NCI-H69 (cell line): Measurements from ENCODE around the gene SWAP70.
A peak's percentile ranks its signal among the peaks of the same experiment; 100 is the strongest.

ENCODE experiments used
- DNase-seq: peaks from one replicate; lab custom pipeline; 2025; lab: John Stamatoyannopoulos, UW

SWAP70 gene

GRCh38 chr11:9776203-9776602 is 112.3 kb downstream of the SWAP70 start:
- no peak for DNase-seq

- DNase-seq, result no peak
These were observed 113.2 kb downstream of the SWAP70 start for GRCh38 chr11:9777066-9777465.

DNA sequence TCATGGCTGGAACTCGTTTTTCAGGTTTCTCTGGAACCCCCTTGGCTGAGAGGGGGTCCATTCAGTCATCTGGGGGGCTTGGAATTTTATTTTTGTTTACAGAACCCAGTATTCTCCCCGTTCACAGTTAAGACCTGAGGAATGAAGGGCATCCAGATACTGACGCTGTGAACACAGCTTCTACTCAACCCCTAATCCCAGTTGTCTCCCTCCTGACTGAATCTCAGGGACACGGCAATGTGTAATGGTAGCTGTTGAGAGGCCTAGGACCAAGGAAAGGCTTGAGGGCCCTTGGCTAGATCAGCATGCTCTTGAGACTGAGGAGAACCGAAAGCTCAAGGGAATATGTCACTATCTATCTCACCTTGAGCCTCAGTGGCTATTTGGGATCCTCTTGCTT is 113.6 kb downstream of the SWAP70 start:
- no peak for DNase-seq

- no peak for DNase-seq
These were observed 117.1 kb downstream of the SWAP70 start for GRCh38 chr11:9780929-9781328.

GRCh38 chr11:9783986-9784385 is 120.1 kb downstream of the SWAP70 start:
- no peak for DNase-seq

GRCh38 chr11:9784602-9785315 is 120.9 kb downstream of the SWAP70 start:
- DNase-seq, result no peak

- DNase-seq, result no peak
These were observed 123.4 kb downstream of the SWAP70 start for GRCh38 chr11:9787260-9787659.

GRCh38 chr11:9787981-9788521 is 124.2 kb downstream of the SWAP70 start:
- no peak for DNase-seq

DNA sequence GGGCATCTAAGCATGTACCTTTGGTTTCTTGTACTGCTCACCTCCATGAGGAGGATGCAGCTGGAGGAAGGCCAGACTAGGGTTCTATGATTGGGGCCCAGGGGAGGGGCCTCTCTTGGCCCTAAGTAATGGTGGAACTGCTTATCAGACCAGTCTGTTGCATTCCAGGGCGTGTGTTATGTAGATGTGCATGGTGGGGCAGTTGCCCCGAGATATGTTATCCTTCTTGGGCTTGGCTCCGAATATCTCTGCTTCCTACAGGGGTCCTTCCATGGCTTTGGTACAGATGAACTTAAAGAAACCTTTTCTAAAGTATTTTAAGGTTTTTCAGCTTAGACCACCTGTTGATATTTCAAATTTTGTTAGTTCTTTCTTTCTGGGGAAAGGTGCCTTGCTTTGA is 126.0 kb downstream of the SWAP70 start:
- no peak for DNase-seq

DNA sequence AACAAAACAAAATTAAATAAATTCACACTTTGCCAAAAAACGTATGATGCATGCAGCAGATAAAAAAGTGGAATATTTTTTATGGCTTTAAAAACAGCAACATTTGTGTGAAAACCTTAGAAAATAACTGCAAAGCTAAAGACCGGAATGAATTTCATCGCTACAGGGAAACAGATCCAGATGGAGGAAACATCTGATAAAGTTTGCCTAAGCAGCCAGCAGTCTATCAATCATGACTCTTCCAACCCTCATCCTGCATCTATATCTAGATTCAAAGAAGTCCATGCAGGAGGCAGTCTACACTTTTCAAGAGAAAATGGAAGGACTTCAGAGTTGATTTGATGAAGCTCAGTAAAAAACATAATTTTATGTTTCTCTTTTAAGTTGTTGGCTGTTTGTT is 126.8 kb downstream of the SWAP70 start:
- DNase-seq, result no peak

- DNase-seq, result no peak
These were observed 132.4 kb downstream of the SWAP70 start for GRCh38 chr11:9796266-9796665.

DNA sequence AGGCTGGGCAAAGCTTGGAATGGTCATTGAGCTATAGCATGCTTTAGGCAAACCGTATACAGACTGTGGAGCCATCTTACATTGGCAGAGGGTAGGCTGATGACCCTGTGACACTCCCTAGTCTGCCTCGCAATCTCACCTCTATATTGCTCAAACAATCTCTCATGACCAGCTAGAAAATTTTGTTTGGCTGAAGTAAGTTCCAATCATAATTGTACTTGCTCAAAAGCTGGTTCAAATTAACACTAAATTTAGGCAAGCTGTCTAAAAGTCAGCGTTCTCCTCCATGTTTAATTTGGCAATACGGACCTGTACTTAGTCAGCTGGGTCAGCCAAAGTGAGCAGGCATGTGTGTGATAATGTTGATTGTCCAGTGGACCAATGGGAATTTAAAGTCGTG is 133.0 kb downstream of the SWAP70 start:
- no peak for DNase-seq

DNA sequence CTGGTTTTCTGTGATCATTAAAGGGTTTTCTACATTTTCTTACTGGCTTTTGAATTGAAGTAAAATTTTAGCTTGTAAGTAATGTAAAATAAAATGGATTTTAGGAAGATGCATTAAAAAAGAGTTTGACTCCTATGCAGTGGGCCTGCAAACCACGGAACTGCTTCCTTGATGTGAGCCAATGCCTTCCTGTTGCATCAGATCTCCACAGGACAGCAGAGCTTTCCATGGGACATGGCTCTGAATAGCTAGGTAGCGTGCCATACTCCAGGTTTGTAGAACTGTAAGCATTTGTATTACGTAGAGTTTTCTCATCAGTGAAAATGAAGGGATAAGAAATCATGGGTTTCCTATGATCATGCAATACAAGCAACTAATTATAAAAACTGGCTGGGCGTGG is 133.4 kb downstream of the SWAP70 start:
- no peak for DNase-seq

- DNase-seq, result no peak
These were observed 136.0 kb downstream of the SWAP70 start for GRCh38 chr11:9799886-9800285.

DNA sequence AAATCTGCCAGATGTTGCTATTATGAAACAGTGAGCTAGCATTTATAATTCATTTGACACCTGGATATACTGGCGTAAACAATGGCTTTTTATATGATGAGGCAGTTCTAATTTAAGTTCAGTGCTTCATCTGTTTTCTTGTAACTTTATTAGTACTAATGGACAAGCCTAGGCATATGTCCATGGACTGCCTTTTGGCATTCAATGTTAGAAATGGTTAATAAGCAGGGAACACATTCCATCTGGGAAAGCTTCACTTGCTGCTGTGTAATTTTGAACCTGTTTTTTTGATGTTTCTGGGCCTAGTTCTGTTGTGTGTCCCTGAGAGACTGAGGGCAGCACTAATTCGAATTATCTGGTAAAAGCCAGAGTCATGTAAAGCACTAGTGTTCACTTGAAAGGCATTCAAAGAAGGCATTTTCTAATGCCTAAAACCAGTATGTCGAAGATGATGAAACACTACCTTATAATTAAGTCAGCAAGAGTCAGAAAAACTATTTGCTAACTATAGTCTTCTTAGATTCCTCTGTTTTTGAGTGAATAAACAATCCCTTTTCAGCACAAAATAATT is 138.5 kb downstream of the SWAP70 start:
- peak; percentile 82 for DNase-seq
